Epithelial cell of proximal tubule (primary cell): Measurements from ENCODE around the gene LRIT1. TPM values are rescaled to one million over a fixed set of nuclear protein-coding genes. Genes with fewer than 3 reads are reported as not detected.

ENCODE experiments used
- DNase-seq: peaks from one replicate; pipeline ENCODE4 v3.0.0-alpha.2; 2011; ENCODE audit warnings: low read depth
- H3K4me3 ChIP-seq: 2 replicates; pipeline ENCODE4 v1.5.1; 2011; ENCODE audit warnings: low read depth, mild to moderate bottlenecking, low read length
- CTCF ChIP-seq: conservative IDR thresholded peaks from 2 replicates; pipeline ENCODE4 v1.5.1; 2012; ENCODE audit warnings: low read depth, mild to moderate bottlenecking, low read length
- total RNA-seq: library from RNA; depleted of rRNA; stranded (reverse); fragments of >200 nt; gene quantifications from 2 replicates; pipeline ENCODE4 v1.2.3, GENCODE V29; 2015

LRIT1 gene
- total RNA-seq, 1 donor from 2014 or later, result not detected

DNA sequence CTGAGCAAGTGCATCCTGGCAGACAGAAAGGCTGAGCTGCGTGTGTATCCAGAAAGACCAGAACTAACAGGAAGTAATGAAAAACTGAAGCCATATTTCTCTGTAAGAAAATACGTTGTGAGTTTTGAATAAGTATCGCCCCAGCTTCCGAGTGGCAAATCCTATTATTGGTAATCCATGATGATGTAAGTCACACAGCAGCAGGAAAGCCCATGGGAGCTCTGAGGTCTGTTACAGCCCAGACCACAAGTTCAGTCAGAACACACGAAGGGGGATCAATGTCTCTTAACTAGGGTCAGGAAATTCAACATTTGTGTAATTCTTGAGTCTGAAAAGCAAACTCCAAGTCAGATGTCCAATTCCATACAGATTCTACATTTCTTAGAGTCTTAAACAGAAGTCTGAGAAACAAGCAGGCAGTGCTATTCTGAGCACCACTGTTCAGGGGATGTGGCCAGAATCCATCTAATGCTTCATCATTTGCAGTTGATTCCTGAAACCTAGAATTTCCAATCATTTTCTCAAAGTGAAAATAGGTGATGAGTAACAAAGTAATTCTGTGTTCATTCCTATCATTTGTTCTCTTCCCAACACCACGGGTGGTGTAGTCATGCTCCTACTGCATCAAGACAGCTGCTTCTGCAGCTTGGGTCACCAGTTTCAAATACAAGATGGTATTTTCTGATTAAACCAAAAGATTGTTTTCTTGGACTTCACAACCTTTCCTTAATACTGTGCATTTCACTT is 15.7 kb downstream of the LRIT1 start, which contains the start of gene LRIT2:
Gene LRIT2, minus strand, starts transcription at position 118 of the 747 bp plus-strand sequence. Its CDS starts 24 bp downstream, at position 94.
- no peak for DNase-seq
- no peak for TF ChIP-seq CTCF
- H3K4me3 ChIP-seq, result no peak within 1 kb of the TSS

DNA sequence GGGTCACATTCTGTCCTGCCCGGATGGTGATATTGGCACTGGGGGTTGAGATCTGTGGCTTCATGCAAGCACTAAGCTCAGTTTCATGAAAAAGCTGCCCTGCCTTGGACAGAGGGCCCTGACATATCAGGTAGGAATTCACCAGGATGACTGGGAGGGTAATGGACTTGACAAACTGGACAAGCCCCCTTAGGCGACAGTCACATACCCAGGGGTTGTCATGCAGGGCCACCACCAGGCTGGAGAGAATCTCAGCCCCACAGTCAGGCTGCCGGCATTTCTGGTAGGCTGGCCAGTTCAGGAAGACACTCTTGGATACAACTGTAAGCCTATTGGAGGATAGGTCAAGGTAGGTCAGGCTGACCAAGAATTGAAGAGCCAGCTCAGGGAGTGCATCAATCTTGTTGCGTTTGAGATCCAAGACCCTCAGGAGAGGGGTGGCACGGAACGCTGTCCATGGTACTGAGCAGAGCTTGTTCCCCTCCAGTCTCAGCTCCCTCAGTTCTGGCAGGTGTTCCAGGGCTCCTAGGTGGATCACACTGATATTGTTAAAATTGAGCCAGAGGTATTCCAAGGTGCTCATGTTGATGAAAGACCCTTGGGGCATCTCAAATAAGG is 16.8 kb downstream of the LRIT1 start:
- H3K4me3 ChIP-seq, result no peak overlapping the region
- no peak for DNase-seq
- TF ChIP-seq CTCF, result no peak

DNA sequence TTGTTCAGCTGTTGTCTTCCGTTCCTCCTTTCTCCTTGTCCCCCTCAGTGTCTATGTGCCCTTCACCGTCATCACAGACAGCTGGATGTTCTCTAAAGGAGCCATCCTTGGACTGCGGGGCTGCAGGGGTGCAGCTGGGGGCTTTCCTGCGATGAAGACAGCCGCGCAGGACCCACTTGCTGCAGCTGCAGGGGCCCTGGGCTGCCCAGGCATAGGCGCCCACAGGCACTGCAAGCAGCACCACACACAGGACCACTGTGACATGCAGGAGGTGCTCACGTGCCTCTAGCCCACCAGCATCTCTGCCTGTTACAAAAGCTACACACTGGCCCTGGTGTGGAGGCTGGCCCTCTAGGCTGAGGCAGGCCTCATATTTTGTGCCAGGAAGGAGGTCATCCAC is 19.4 kb downstream of the LRIT1 start:
- no peak for DNase-seq
- H3K4me3 ChIP-seq, result no peak overlapping the region
- no peak for TF ChIP-seq CTCF

DNA sequence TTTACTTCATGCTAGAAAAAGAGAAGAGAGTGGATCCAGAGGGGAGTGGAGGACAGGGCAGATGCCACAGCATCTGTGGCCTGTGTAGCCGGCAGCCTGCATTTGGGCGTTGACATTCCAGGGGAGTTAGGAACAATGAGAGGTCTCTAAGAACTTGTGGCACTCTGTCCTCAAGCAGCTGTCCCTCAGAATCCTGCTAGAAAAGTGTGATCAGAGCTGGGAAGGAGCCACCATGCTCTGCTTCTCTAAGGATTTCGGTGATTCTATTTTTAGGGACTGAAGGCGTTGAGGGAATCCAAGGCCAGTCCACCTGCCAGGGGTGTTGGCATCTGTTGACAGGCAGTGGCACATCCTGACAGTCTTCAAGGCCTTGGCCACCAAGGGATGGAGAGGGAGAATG is 23.6 kb downstream of the LRIT1 start:
- no peak for DNase-seq
- TF ChIP-seq CTCF, result no peak
- no peak overlapping the region for H3K4me3 ChIP-seq

DNA sequence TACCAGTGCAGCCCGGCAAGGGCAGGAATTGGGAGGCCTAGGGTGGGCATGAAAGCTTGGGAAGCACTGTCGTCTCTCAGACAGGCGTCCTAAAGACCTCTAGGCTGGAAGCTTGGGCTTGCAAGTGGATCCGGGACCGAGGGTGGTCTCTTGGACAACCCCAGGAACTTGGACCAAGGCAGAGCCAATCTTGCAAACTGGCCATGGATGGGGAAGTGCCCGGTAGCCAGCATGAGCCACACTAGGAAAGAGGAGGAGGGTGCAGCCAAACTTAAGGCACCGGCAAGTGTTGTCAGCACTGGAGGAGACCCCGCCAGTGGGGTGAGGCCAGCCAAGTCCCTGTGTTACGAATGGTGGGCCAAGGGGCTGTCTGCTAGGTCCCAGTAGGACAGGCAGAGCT is 24.5 kb downstream of the LRIT1 start:
- no peak for TF ChIP-seq CTCF
- no peak for DNase-seq
- no peak overlapping the region for H3K4me3 ChIP-seq

GRCh38 chr10:84214612-84215235 is 26.6 kb downstream of the LRIT1 start:
- TF ChIP-seq CTCF, result peak; percentile 77
- no peak for DNase-seq
- H3K4me3 ChIP-seq, result no peak overlapping the region
